A172 (cell line): ENCODE data around the gene MYPOP. TPM values are rescaled to one million over a fixed set of nuclear protein-coding genes. Genes with fewer than 3 reads are reported as not detected.

ENCODE experiments used
- DNase-seq: peaks from one replicate; pipeline ENCODE4 v3.0.0-alpha.2; 2015; ENCODE audit warnings: low spot score
- total RNA-seq: library from RNA; depleted of rRNA; stranded (reverse); fragments of >200 nt; shearing (Covaris generic); gene quantifications from 2 replicates; pipeline ENCODE4 v1.2.3, GENCODE V29; 2014; rRNA removed

The MYPOP gene
- total RNA-seq = 0.48 and 1.1 TPM in 2 replicates

DNA sequence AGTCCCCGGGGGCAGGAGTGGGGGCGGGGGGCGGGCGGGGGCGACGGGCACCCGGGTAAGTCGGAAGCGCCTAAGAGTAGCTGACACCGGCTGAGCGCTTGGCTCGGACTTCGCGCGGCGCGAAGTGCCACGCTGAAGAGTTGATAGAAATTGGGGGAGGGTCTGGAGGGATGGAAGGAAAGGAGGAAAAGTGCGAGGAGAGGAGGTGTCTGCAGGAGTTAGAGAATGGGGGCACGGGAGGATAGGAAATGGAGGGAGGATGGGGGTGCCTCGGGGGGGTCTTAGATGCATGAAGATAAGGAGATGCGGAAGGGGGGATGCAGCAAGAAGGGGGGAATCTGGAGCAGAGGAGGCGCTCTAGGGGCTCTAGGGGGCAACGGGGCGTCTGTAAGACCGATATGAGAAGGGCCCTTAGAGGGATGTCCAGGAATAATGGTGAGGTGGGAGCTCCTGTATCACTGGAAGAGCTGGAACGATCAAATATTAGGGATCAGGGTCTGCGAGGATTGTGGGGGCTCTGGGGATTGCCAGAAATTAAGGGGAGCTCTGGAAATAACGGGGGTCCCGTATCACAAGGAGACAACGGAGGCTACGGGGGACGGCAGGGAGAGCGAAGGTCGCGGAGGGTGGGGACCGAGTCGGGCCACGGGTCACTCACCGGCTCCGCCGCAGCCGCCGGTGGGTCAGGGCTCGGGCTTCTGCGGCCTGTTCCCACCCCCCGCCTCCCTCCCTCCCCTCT lies at the start of gene MYPOP:
MYPOP (minus strand) TSS at position 702 of the 739 bp plus-strand sequence. CDS start 840 bp downstream, outside the sequence.
- DNase-seq = no peak

- peak; percentile 52 for DNase-seq
Measured at GRCh38 chr19:45947926-45948325, 45.5 kb upstream of the MYPOP start.

DNA sequence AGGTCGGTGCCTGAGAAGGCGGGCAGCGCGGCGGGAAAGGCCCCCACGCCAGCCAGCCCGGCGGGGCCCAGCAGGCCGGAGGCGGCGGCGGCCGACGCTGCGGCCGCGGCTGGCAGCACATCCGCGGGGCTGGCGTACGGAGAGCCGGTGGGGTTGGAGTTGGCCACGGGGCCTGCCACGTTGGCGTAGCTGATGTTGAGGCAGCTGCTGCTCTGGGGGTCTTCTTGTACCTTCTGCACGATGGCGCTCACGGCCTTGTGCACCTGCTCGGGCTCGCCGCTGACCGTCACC lies 38.0 kb upstream of the MYPOP start:
- no peak for DNase-seq

- no peak for DNase-seq
Measured at GRCh38 chr19:45939792-45940514, 37.5 kb upstream of the MYPOP start.

DNA sequence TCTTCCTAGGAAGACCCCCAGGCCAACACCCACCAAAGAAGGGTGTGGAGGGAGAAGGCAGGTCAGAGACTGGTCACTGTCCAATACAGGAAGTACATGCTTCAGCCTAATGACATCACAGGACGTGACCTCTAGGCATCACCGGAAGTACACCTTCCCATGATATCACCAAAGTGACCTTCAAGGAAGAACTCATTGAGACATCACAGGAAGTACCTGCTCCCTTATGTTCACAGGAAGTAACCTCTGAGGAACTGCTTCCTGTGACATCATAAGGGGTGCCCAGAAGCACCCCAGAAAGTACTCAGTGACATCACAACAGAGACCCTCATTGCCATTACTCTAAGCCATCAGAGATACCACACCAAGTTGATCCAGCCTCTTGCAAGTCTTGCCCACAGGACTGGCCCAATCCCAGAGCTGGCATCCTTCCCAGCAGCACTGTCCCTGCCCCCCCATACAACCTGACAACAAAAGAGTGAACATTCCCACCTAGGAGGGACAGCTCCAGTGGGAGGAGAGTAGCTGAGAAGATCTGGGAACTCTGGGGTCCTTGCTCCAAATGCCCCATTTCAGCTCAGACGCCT lies 36.4 kb upstream of the MYPOP start:
- no peak for DNase-seq

GRCh38 chr19:45935267-45935666 lies 32.9 kb upstream of the MYPOP start:
- DNase-seq = no peak

DNA sequence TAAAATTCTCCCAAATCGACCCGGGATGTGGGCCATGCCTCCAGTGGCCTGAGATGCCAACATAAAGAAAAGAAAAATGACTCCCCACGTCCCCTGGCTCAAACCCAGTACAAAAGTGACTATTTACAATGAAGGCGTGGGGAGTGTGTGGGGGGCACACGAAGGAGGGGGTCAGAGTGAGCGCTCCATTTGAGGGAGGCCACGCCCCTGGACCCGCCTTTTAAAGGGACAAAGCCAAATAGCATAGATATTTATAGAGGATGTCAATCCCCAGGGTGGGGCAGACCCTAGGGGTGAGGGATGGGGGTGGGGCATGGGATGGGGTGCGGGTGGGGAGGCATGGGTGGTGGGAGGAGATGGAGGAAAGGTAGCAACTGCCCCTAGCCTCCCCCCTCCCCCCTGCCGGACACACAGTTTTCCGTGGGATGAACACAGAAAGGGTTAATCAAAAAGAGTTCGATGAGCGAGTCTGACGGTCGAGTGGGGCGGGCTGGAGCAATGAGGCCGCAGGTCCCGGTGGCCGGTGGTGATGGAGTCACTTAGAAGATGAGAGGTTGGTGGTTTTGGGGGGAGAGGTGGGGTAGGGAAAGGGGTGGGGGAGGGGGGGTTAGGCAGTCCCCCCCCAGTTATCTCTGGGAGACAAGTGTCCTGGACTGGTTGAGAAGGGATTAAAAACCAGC lies 32.3 kb upstream of the MYPOP start:
- DNase-seq = no peak

GRCh38 chr19:45933759-45934158 lies 31.3 kb upstream of the MYPOP start:
- DNase-seq = no peak

GRCh38 chr19:45931055-45931454 lies 28.6 kb upstream of the MYPOP start:
- no peak for DNase-seq

- no peak for DNase-seq
Measured at GRCh38 chr19:45929247-45929646, 26.8 kb upstream of the MYPOP start.

- DNase-seq = peak; percentile 86
Measured at GRCh38 chr19:45927565-45928261, 25.3 kb upstream of the MYPOP start.

- DNase-seq = no peak
Measured at GRCh38 chr19:45924891-45925447, 22.6 kb upstream of the MYPOP start.

DNA sequence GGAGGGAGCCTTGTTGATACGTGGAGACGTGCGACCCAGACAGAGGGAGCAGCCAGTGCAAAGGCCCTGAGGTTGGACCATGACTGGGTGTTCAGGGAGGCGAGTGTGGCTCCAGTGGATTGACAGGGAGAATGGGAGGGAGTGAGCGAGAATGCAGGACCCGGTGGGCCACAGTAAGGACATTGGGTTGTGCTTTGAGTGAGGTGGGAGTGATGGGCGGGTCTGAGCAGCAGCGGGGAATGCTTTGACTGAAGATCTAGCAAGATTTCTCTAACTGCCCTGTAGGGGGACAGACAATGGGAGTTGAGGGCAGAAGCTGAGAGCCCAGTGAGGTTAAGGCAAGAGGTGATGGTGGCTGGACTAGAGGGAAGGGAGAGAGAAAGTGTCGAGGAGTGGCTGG lies 19.9 kb upstream of the MYPOP start:
- no peak for DNase-seq

GRCh38 chr19:45920458-45920857 lies 18.0 kb upstream of the MYPOP start:
- DNase-seq = no peak

DNA sequence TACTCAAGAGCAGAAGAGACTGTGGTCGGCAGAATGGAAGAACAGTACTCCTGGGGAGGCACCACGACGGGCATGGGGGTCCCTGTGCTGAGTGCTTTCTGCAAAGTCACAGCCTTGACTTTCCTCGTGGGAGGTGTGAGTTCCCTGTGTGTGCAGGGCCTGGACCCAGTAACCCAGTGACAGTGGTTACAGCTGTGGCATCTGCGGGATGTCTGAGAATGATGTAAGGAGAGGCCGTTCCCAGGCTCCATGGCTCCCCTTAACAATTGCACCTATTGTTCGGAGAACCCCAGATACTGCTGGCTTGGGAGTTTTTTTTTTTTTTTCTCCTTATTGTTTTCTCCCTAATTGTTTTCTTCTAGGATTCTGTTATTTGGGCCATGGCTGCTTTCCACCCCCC lies 17.3 kb upstream of the MYPOP start:
- DNase-seq = no peak

DNA sequence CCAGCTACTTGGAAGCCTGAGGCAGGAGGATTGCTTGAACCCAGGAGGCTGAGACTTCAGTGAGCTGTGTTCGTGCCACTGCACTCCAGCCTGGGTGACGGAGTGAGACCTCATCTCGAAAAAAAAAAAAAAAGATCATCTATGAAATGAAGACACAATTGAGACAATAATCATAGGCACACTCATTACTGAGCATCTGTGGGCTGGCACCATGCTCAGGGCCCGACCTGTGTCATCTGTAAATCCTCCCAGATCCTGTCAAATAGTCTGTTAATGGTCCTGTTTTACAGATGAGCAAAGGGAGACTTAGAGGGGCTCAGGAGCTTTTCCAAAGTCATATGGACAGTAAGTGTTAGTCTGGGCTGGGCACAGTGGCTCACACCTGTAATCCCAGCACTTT lies 16.3 kb upstream of the MYPOP start:
- no peak for DNase-seq

- DNase-seq = no peak
Measured at GRCh38 chr19:45917421-45918091, 15.1 kb upstream of the MYPOP start.

DNA sequence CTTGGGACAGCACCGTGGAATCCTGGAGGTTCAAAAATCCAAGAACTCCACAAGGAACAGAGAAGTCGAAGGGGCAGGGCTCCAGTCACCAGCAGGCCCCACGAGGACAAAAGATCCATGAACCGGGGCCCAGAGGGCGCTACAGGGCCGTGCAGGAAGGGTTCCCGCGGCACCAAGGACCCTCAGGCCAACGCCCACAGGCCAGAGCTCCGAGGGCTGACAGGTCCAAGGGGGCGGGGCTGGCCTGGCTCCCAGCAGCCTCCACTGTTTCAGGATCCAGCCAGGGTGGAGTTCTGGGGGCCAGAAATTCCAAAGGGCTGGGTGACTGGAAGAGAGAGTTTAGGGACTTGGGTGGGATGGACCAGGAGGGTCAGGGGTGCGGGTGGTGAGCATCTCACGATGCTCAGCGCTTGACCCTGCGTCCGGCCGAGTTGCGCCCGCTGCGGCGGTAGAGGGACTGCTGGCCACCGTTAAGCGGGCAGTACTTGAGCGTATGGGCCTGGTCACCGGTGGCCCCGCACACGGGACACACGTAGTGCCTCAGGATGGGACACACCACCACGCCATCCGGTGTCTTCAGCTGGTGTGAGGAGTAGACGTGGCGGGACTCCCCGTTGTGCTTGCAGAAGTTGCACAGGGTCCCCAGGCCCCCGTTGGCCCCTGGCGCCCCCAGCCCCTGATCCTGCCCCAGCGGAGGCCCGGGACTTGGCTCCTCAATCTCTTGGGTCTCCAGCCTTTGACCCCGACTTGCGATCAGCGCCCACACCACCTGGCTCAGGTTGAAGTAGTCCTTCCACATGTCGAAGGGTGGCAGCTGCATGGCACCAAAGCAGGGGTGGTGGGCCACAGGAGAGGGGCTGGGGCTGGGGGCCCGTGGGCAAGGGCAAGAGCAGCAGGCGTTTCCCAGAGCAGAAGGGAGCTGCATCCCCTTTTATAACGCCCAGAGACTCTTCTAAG lies 11.7 kb upstream of the MYPOP start, which contains the start of gene NANOS2:
NANOS2 (minus strand) TSS at position 905 of the 957 bp plus-strand sequence; CDS start at position 820, 85 bp downstream.
- no peak for DNase-seq

- no peak for DNase-seq
Measured at GRCh38 chr19:45911291-45911690, 8.9 kb upstream of the MYPOP start.

GRCh38 chr19:45908956-45909355 lies 6.5 kb upstream of the MYPOP start:
- no peak for DNase-seq
